Measurements from ENCODE around the gene SMU1.

SMU1 gene

GRCh38 chr9:33123407-33124031 lies 47.0 kb upstream of the SMU1 start:
- Histone ChIP-seq H3K79me2 (ENCODE audit: low read length) (peaks cover 87% of the 10 kb centered on the region), H3K9me3 (ENCODE audit: insufficient read depth, low read length) (no peaks in the 10 kb centered on the region), H3K36me3 (replicated peaks; ENCODE audit: low read depth, low read length) (peaks cover 59% of the 10 kb centered on the region), H3K27me3 (ENCODE audit: low read depth, low read length) (no peaks in the 10 kb centered on the region), H4K20me1 (ENCODE audit: insufficient read depth, low read length) (peaks cover 12% of the 10 kb centered on the region; the same call in 1 of the 2 replicates), H3K27ac (ENCODE audit: low read length) (no peak overlapping the region), H3K4me3 (ENCODE audit: low read length) (no peak overlapping the region), H3K4me1 (ENCODE audit: low read length) (peaks cover 16% of the 10 kb centered on the region), H3K9ac (ENCODE audit: low read length) (no peak overlapping the region), H3K4me2 (ENCODE audit: low read length) (no peak overlapping the region), H2AFZ (ENCODE audit: low read depth, low read length) (no peak overlapping the region)
- TF ChIP-seq CTCF (IDR thresholded peaks at IDR 0.05; ENCODE audit: low read depth, low read length): no peak
- TF ChIP-seq EZH2phosphoT487 (IDR thresholded peaks at IDR 0.05; ENCODE audit: low read depth): no peak

- Histone ChIP-seq H2AFZ (ENCODE audit: low read depth, low read length) (no peak overlapping the region), H4K20me1 (ENCODE audit: insufficient read depth, low read length) (peaks cover 7% of the 10 kb centered on the region; the same call in 1 of the 2 replicates), H3K79me2 (ENCODE audit: low read length) (peaks cover 78% of the 10 kb centered on the region), H3K27me3 (ENCODE audit: low read depth, low read length) (no peaks in the 10 kb centered on the region), H3K4me3 (ENCODE audit: low read length) (no peak overlapping the region), H3K4me1 (ENCODE audit: low read length) (peaks cover 11% of the 10 kb centered on the region), H3K36me3 (replicated peaks; ENCODE audit: low read depth, low read length) (peaks cover 40% of the 10 kb centered on the region), H3K27ac (ENCODE audit: low read length) (no peak overlapping the region), H3K4me2 (ENCODE audit: low read length) (no peak overlapping the region), H3K9ac (ENCODE audit: low read length) (no peak overlapping the region), H3K9me3 (ENCODE audit: insufficient read depth, low read length) (no peaks in the 10 kb centered on the region)
- TF ChIP-seq CTCF (IDR thresholded peaks at IDR 0.05; ENCODE audit: low read depth, low read length): no peak
- no peak for TF ChIP-seq EZH2phosphoT487 (IDR thresholded peaks at IDR 0.05; ENCODE audit: low read depth)
Measured at GRCh38 chr9:33120620-33121019, 44.1 kb upstream of the SMU1 start.

GRCh38 chr9:33117796-33118195 lies 41.3 kb upstream of the SMU1 start:
- Histone ChIP-seq H2AFZ (ENCODE audit: low read depth, low read length) (no peak overlapping the region), H3K9me3 (ENCODE audit: insufficient read depth, low read length) (no peaks in the 10 kb centered on the region), H3K4me1 (ENCODE audit: low read length) (peaks cover 7% of the 10 kb centered on the region; the same call in 1 of the 2 replicates), H3K36me3 (replicated peaks; ENCODE audit: low read depth, low read length) (peaks cover 49% of the 10 kb centered on the region), H3K9ac (ENCODE audit: low read length) (no peak overlapping the region), H3K4me3 (ENCODE audit: low read length) (no peak overlapping the region), H3K27ac (ENCODE audit: low read length) (no peak overlapping the region), H4K20me1 (ENCODE audit: insufficient read depth, low read length) (peaks cover 9% of the 10 kb centered on the region; the same call in 1 of the 2 replicates), H3K79me2 (ENCODE audit: low read length) (peaks cover 68% of the 10 kb centered on the region), H3K4me2 (ENCODE audit: low read length) (no peak overlapping the region), H3K27me3 (ENCODE audit: low read depth, low read length) (no peaks in the 10 kb centered on the region)
- no peak for TF ChIP-seq CTCF (IDR thresholded peaks at IDR 0.05; ENCODE audit: low read depth, low read length)
- no peak for TF ChIP-seq EZH2phosphoT487 (IDR thresholded peaks at IDR 0.05; ENCODE audit: low read depth)

- H3K27me3 ChIP-seq (ENCODE audit: low read depth, low read length): no peaks in the 10 kb centered on the region
- H3K4me1 ChIP-seq (ENCODE audit: low read length): peaks cover 7% of the 10 kb centered on the region; the same call in 1 of the 2 replicates
- H3K4me3 ChIP-seq (ENCODE audit: low read length): no peak overlapping the region
- no peak overlapping the region for H3K9ac ChIP-seq (ENCODE audit: low read length)
- no peak overlapping the region for H2AFZ ChIP-seq (ENCODE audit: low read depth, low read length)
- H3K36me3 ChIP-seq (replicated peaks; ENCODE audit: low read depth, low read length): peaks cover 54% of the 10 kb centered on the region
- no peaks in the 10 kb centered on the region for H3K9me3 ChIP-seq (ENCODE audit: insufficient read depth, low read length)
- H3K27ac ChIP-seq (ENCODE audit: low read length): no peak overlapping the region
- peaks cover 63% of the 10 kb centered on the region for H3K79me2 ChIP-seq (ENCODE audit: low read length)
- H4K20me1 ChIP-seq (ENCODE audit: insufficient read depth, low read length): peaks cover 9% of the 10 kb centered on the region; the same call in 1 of the 2 replicates
- no peak overlapping the region for H3K4me2 ChIP-seq (ENCODE audit: low read length)
- TF ChIP-seq EZH2phosphoT487 (IDR thresholded peaks at IDR 0.05; ENCODE audit: low read depth) (no peak), CTCF (IDR thresholded peaks at IDR 0.05; ENCODE audit: low read depth, low read length) (no peak)
Measured at GRCh38 chr9:33117306-33117705, 40.8 kb upstream of the SMU1 start.
